Smooth muscle cell (in vitro differentiated cells): ENCODE data around the gene SLC9A5. TPM values are rescaled to one million over a fixed set of nuclear protein-coding genes. Genes with fewer than 3 reads are reported as not detected.

Experiments
- DNase-seq: peaks from one replicate; lab custom pipeline; 2025; ENCODE audit not compliant: unreplicated experiment; lab: John Stamatoyannopoulos, UW
- H2AFZ ChIP-seq: fragments of 200-600 bp; sonication (generic); 2 replicates; pipeline ENCODE4 v1.6.0; 2016; ENCODE audit warnings: antibody characterized with exemption, low read depth, mild to moderate bottlenecking
- H3F3A ChIP-seq: fragments of 200-600 bp; sonication (generic); 2 replicates; pipeline ENCODE4 v1.6.0; 2017; ENCODE audit warnings: antibody characterized with exemption, low read depth
- H3K27ac ChIP-seq: fragments of 200-600 bp; sonication (generic); 2 replicates; pipeline ENCODE4 v1.5.1; 2016; ENCODE audit warnings: low read depth, mild to moderate bottlenecking
- H3K27me3 ChIP-seq: fragments of 200-600 bp; sonication (generic); 2 replicates; pipeline ENCODE4 v1.6.1; 2016; ENCODE audit warnings: low read depth, mild to moderate bottlenecking
- H3K36me3 ChIP-seq: fragments of 200-600 bp; sonication (generic); 2 replicates; pipeline ENCODE4 v1.5.1; 2016; ENCODE audit warnings: low read depth
- H3K4me1 ChIP-seq: fragments of 200-600 bp; sonication (generic); 2 replicates; pipeline ENCODE4 v1.5.1; 2016; ENCODE audit warnings: low read depth
- H3K4me2 ChIP-seq: fragments of 200-600 bp; sonication (generic); 2 replicates; pipeline ENCODE4 v1.6.0; 2016; ENCODE audit warnings: mild to moderate bottlenecking
- H3K4me3 ChIP-seq: fragments of 200-600 bp; sonication (generic); 2 replicates; pipeline ENCODE4 v1.5.1; 2016; ENCODE audit warnings: mild to moderate bottlenecking
- H3K79me2 ChIP-seq: fragments of 200-600 bp; sonication (generic); 2 replicates; pipeline ENCODE4 v1.6.0; 2016; ENCODE audit warnings: low read depth, mild to moderate bottlenecking
- H3K9ac ChIP-seq: fragments of 200-600 bp; sonication (generic); 2 replicates; pipeline ENCODE4 v1.6.0; 2016; ENCODE audit warnings: low read depth
- H3K9me3 ChIP-seq: fragments of 200-600 bp; sonication (generic); replicated peaks from 2 replicates; pipeline ENCODE4 v1.5.1; 2016; ENCODE audit warnings: low read depth
- H4K20me1 ChIP-seq: fragments of 200-600 bp; sonication (generic); 2 replicates; pipeline ENCODE4 v1.6.0; 2016; ENCODE audit warnings: low read depth
- CTCF ChIP-seq: fragments of 200-600 bp; sonication (generic); IDR thresholded peaks from 2 replicates; pipeline ENCODE4 v1.5.1; 2017; ENCODE audit warnings: borderline replicate concordance, mild to moderate bottlenecking, antibody characterized with exemption; ENCODE audit not compliant: insufficient read depth, poor library complexity, severe bottlenecking
- WGBS: methylation state at CpG from one replicate; pipeline ENCODE4 v1.1.7; 2016; ENCODE audit warnings: low lambda C conversion rate; 5-methylcytosine and 5-hydroxymethylcytosine counted together
- polyA plus RNA-seq: library from polyadenylated mRNA; unstranded; fragments of >200 nt; fragmentation: Nextera tagmentation; extraction: Ambion mirVana; gene quantifications from 2 replicates; pipeline ENCODE4 v1.2.1, GENCODE V29; 2016
- total RNA-seq: library from RNA; depleted of rRNA; stranded (reverse); fragments of >200 nt; gene quantifications from 2 replicates; pipeline ENCODE4 v1.2.3, GENCODE V29; 2014

Gene SLC9A5
- total and polyA plus RNA-seq, 2 experiments from 2014 or later = 2.1 to 9.1 TPM

DNA sequence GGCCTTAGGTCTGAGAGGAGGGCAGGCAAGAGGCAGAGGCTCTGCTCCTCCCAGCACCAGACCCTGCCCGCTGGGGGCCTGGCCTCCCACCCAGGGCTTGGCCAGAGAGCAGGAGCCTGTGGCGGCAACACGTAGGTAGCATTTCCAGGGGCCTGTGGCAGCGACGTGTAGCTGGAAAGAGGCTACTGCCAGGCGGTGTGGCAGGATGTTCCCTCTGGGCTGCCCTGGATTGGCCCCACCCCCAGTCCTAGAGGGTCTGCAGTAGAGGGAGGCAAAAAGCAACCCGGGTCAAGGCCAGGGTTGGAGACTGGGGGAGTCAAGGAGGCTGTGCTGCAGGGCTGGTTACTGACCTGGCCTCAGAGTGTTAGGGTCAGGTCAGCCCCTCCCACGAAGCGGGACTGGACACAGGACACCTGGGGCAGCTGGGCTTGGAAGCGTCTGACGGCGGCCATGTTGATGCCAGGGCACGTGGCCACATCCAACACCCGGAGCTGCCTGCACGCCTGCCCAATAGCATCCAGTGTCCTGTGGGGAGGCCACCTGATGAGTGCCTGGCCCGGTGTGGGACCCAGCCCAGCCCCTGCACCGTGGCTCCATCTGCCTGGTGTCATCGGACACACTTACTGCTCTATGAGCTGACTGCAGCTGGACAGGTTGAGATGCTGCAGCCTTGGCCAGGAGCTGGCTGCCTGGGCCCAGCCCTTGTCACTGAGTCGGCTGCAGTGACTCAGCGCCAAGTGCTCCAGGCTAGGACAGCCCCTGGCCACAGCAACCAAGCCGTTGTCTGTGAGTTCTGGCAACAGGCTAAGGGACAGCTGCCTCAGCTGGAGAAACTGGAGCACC is 41.3 kb upstream of the SLC9A5 start:
- DNase-seq = no peak
- H3K4me1 ChIP-seq = no peaks in the 10 kb centered on the region
- 79% methylated on average over 21 of the region's 21 CpGs for WGBS
- no peak overlapping the region for H3K4me2 ChIP-seq
- H3K36me3 ChIP-seq = no peaks in the 10 kb centered on the region
- no peak overlapping the region for H3K27ac ChIP-seq
- H2AFZ ChIP-seq = no peak overlapping the region
- H4K20me1 ChIP-seq = no peaks in the 10 kb centered on the region
- TF ChIP-seq CTCF = no peak
- H3K9me3 ChIP-seq = no peaks in the 10 kb centered on the region
- H3K27me3 ChIP-seq = no peaks in the 10 kb centered on the region
- H3K9ac ChIP-seq = no peak overlapping the region
- no peak overlapping the region for H3K4me3 ChIP-seq
- no peaks in the 10 kb centered on the region for H3K79me2 ChIP-seq
- no peaks in the 10 kb centered on the region for H3F3A ChIP-seq

DNA sequence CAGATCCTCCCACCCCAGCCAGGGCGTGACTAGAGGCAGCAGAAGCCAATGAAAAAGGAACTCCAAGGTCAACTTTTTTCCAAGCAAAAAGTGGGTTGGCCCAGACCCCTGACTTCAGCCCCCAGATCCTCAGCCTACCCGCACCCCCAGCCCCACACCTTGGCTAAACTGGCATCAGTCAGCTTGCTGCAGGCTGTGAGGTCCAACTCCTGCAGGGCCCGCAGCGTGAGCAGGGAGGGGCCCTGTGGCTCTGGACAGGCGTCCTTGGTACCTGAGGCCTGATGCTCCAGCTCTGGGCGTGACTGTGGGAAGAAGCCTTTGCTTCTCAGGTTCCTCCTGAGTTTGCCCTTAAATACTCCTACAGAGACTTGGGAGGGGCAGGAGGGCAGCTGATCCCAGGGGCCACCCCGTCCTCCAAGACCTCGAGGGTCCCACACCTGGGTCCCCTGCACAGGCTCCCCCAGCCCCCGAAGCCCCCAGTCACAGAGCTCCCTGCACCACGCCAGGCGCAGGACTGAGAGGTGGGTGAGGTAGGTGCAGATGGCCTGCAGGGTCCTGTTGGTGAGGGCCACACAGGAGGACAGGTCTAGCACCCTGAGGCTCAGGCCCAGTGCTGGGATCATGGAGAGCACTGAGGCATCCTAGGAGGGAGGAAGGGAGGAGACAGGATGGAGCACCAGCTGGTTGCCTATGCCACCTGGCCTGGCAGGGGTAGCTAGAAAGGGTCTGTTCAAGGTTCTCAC is 40.5 kb upstream of the SLC9A5 start:
- no peaks in the 10 kb centered on the region for H3K9me3 ChIP-seq
- no peaks in the 10 kb centered on the region for H3K4me1 ChIP-seq
- H3K27me3 ChIP-seq = no peaks in the 10 kb centered on the region
- TF ChIP-seq CTCF = no peak
- H3K9ac ChIP-seq = no peak overlapping the region
- no peak for DNase-seq
- no peak overlapping the region for H3K27ac ChIP-seq
- no peaks in the 10 kb centered on the region for H3K79me2 ChIP-seq
- 94% methylated on average over 11 of the region's 11 CpGs for WGBS
- no peaks in the 10 kb centered on the region for H3F3A ChIP-seq
- no peak overlapping the region for H3K4me2 ChIP-seq
- no peak overlapping the region for H3K4me3 ChIP-seq
- H3K36me3 ChIP-seq = no peaks in the 10 kb centered on the region
- no peak overlapping the region for H2AFZ ChIP-seq
- H4K20me1 ChIP-seq = no peaks in the 10 kb centered on the region

DNA sequence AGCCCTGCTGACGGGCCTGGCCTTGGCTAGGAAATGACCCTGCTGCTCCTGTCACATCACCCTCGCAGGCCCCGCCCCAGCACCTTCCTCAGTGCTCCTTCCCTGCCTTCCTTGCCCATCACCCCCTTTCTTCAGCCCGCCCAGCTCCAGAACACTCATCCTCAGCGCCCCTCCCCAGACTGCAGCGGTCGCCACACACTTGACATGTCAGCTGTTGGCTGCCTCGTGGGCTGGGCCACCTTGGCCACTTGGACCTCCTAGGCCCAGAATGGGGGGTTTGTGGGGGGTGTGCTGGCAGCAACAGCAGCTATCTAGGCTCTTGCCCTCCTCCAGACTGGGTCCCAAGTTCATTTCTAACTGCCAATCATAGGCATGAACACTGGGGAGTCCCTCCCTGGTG is 39.2 kb upstream of the SLC9A5 start:
- Histone ChIP-seq H3K4me1 (no peaks in the 10 kb centered on the region), H3K27ac (no peak overlapping the region), H3F3A (no peaks in the 10 kb centered on the region), H3K4me2 (no peak overlapping the region), H3K36me3 (no peaks in the 10 kb centered on the region), H3K9me3 (no peaks in the 10 kb centered on the region), H3K27me3 (no peaks in the 10 kb centered on the region), H4K20me1 (no peaks in the 10 kb centered on the region), H2AFZ (no peak overlapping the region), H3K9ac (no peak overlapping the region), H3K4me3 (no peak overlapping the region), H3K79me2 (no peaks in the 10 kb centered on the region)
- no peak for DNase-seq
- 95% methylated on average over 7 of the region's 8 CpGs for WGBS
- no peak for TF ChIP-seq CTCF
